Measurements from ENCODE around the gene SEZ6L2.
A peak's percentile ranks its signal among the peaks of the same experiment; 100 is the strongest.
"Not testable (repeated sequence)": the region's sequence is repeated elsewhere in the genome, so short reads cannot be mapped to it uniquely, and the experiment has no call there.

The SEZ6L2 gene

DNA sequence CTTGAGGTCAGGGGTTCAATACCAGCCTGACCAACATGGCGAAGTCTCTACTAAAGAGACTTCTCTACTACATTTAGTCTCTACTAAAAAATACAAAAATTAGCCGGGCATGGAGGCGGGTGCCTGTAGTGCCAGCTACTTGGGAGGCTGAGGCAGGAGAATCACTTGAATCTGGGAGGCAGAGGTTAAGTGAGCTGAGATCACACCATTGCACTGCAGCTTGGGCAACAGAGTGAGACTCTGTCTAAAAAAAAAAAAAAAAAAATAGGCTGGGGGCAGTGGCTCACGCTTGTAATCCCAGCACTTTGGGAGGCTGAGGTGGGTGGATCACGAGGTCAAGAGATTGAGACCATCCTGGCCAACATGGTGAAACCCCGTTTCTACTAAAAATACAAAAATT is 10.5 kb upstream of the SEZ6L2 start:
- DNase-seq = not testable (repeated sequence)

DNA sequence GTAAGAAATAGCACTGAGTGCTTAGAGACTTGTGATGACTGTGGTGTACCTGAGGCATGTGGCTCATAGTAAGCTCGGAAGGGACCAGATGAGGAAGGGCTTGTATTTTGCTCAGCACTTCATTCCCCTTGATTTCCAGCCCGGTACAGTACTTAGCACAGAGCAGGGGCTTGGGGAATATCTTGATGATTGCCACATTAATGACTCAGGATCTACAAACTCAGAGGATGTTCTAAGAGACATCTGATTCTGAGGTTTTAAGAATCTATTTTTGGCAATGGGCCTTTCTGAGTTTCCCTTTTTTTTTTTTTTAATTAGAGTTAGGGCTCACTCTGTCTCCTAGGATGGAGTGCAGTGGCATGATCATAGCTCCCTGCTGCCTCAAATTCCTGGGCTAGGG is 10.0 kb upstream of the SEZ6L2 start:
- DNase-seq = no peak

DNA sequence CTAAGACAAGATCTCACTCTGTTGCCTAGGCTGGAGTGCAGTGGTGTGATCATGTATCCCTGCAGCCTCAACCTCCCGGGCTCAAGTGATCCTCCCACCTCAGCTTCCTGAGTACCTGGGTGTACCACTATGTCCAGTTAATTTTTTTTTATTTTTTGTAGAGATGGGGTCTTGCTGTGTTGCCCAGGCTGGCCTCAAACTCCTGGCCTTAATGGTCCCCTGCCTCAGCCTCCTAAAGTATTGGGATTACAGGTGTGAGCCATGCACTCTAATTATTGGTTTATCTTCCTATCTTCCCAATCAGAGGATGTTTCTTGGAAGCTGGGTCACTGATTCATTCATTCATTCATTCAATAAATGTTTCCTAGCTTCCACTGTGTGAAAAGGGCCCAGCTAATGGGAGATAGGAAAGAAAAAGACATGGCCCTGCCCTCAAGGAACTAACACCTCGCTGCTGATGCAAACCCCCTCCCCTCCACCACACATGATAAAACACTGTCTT is 9.4 kb upstream of the SEZ6L2 start:
- DNase-seq = no peak

DNA sequence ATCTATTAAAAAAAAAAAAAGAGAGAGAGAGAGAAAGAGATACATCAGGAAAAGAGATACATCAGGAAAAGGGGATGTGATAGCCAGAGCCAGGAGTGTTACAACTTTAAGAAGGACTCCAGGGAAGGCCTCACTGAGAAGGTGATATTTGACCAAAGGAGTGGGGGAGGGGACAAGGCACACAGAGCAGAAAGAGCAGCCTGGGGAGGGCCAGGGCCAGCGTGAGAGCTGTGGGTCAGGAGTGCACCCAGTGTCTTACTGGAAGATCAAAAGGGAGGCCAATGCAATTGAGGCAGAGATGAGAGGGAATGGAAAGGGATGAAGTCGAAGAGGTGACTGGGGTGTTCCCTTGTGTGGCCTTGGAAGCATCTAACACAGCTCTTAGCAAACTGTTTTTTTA is 8.6 kb upstream of the SEZ6L2 start:
- no peak for DNase-seq

DNA sequence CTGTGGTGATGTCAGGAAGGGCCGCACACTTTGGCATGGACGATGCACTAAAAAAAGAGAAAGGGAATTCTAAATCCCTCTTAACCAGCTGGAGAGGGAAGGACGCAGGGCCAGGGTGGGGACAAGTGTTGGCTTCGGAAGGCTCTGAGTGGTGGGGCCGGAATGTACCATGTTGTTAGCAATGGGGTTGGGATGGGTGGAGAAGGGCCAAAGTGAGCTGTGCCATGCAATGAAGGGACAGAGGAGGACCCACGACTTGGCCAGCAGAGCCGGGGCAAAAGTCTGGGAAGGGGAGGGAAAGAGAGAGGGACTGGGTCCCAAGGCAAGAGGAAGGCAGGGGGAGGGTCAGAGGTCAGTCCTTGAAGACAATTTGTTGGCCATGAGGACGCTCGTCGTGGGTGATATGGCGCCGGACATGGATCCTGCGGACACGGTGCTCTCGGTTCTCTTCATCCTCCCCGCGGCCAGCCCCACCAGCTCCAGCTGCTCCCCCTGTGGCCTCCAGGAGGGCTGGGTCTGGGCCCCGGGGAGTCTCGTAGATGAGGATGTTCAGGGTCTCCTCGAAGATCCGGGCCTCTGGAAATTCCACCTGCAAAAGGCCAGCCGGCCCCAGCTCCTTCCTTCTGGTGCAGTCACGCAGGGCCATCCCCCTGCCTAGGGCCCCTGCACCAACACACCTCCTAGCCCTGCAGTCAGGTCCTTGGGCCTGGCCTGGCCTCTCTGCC is 7.3 kb upstream of the SEZ6L2 start:
- DNase-seq = no peak

DNA sequence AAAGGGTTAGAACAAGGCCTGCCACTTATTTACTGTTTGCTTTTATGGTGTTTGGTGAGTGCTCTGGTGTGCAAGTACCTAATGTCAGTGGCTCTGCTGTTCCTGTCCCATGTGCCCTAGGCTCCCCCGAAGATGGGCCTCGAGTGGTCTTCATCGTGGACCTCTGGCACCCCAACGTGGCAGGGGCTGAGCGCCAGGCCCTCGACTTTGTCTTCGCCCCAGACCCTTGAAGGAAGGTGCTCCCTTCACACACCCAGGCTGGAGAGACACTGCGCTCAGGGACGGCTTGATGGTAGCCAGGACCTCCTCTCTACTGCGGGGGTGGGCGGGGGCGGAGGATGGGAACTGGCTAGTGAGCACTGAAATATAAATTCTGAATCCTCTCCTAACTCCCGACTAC is 6.3 kb upstream of the SEZ6L2 start:
- no peak for DNase-seq

DNA sequence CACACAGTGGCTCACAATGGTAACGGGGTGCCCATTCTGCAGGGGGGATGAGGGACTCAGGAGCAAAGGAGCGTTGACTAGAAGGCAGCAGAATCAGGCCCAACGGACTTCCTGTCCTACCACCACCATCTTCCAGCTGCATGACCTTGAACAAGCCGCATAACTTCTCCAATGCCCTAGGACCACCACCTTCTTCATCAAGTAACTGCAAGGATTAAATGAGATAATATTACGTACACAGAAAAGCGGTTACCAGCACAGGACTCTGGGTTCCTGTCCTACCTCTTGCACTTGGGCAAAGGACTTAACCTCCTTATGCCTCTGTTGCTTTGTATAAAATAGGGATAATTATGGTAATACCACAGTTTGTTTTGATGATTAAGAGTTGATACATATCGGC is 5.6 kb upstream of the SEZ6L2 start:
- no peak for DNase-seq

DNA sequence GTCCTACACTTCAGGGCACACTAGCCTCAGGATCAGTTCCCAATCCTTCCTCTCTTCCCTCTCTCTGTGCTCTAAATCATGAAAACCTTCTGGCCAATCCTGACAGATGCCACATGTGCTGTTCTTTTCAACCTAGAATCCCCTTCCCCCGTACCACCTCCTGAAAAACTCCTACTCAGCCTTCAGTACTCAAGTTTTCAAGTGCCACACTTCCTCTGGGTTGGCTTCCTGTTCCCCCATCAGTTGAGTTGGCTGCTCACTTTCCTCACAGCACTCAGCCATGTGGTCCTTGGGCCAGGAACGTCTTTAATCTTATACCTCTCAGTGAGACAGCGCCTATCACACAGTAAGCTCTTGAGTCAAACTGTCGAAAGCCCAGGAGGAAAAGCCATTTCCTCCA is 4.2 kb upstream of the SEZ6L2 start:
- DNase-seq = no peak

DNA sequence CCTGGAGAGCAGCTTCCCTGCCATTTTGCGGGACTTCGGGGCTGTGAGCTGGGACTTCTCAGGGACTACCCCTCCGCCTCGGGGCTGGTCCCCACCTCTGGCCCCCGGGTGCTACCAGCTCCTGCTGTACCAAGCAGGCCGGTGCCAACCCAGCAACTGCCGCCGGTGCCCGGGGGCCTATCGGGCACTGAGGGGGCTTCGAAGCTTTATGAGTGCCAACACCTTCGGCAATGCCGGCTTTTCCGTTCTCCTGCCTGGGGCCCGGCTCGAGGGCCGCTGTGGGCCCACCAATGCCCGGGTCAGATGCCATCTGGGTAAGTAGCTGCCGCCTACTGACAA is 2.2 kb upstream of the SEZ6L2 start:
- no peak for DNase-seq

DNA sequence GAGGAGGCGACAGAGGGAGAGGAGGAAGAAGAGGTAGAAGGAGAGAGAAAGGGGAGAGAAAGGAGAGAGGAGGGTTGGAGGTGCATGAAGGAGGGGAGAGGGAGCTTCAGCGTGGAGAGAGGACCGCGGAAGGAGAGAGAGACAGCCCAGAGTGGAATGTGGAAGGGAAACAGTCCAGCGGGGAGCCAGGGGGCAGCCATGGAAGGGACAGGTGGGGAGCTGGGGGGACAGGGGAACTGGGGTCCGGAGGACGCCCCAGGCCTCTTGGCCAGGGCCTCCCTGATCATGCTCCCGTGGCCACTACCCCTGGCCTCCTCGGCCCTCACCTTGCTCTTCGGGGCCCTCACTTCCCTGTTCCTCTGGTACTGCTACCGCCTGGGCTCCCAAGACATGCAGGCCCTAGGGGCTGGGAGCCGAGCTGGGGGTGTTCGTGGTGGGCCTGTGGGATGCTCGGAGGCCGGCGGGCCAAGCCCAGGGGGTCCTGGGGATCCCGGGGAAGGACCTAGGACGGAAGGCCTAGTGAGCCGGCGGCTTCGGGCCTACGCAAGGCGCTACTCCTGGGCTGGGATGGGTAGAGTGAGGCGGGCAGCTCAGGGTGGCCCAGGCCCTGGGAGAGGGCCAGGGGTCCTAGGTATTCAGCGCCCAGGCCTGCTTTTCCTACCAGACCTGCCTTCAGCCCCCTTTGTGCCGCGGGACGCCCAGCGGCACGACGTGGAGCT is 1.7 kb upstream of the SEZ6L2 start:
- DNase-seq = no peak

DNA sequence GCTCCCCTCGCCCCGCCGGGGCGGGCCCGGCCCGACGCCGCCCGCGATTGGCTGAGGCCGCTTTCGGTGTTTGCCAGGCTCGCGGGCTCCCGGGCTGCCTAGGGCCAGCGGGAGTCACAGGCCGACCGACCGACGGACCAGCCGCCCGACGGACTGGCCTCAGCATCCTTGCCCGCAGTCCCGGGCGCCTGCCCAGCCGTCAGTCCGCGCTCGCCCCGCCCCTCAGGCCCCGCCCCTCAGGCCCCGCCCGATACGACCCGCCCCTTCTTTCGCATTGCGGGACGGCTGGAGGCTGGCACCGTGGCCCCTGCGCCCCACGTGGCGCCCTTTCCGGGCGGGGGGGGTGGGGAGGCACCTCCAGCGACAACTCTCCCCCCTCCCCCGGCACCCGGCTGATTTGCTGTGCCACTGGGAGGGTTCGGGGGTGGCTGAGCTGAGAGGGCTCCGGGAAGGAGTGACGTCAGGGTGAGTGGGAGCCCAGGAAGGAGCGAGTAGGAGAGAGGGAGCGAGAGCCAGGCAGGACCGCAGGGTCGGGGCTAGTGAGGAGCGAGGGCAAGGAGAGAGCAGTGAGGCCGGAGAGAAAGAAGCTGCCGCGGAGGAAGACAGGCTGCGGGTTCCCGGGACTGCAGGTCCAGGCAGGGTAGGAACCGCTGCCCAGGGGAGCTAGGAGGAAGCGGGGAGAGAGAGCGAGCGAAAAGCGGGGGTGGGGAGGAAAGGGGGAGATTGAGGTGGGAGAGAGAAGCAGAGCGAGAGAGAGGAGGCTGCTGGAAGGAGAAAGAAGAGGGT is 945 bp upstream of the SEZ6L2 start, which contains the start of gene ASPHD1:
Gene ASPHD1, plus strand, starts transcription at position 387 of the 786 bp plus-strand sequence. CDS start 484 bp downstream, outside the sequence.
- peak; percentile 54 to 75 (median 60) for DNase-seq

DNA sequence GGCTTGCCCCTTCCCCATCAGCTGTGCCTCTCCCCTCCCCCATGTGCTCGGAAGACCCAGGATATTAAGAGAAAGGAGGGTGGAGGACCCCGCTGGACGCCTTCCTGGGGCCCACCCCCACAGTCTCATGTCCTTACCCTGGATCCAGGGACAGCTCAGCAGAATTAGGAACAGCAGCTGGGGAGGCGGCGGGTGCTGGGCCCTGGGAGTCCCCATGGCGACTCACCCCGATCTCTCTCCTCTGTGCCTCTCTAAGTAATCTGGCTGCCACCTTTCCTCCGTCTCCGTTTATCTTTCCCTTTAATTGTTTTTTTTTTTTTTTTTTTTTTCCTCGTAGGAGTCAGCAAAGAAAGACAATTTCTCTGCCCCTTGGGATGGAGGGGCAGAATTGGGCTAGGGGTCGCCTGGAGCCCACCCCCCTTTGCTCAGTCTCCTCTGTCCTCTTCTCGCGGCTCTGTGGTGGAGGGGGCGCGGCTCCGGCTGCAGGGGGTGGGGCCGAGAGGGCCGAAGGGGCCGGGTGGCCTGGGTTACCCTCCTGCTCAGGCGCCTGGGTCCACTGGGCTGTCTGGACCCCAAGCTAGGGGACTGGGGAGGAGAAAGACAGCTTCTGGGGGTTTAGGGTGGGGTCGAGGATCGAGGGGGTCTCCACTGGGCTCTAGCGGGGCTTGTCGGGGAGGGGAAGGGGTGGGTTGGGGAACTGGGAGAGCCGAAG is 390 bp downstream of the SEZ6L2 start:
- DNase-seq = no peak

DNA sequence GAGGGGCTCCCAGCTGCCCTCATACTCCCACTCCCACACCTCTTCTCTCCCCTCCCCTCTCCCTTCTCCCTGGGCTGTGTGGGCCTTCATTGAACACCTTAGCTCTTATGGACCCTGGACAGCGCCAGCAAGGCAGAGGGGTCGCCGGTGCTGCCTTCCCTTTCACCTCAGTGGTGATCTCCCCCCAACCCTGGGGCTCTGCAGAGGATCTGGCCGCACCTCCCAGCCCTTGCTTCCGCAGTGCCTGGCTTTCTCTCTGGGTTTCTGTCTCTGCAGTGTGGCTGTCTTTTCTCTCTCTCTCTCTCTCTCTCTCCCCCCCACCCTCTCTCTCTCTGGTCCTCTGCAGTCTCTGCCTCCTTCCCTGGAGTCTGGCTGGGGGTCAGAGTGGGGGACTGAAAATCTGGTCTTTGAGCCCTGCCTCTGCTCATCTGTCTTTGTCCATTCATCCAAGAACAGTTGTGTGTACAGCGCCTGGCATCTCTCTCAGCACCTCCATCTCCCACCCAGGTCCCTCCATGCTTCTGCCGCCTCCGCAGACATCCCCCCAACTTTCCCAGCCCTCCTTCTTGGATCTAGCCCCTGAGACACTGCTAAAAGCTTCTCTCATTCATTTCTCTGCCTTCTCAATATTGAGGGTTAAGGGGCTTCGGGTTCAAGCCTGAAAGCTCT is 1.1 kb downstream of the SEZ6L2 start:
- DNase-seq = no peak

DNA sequence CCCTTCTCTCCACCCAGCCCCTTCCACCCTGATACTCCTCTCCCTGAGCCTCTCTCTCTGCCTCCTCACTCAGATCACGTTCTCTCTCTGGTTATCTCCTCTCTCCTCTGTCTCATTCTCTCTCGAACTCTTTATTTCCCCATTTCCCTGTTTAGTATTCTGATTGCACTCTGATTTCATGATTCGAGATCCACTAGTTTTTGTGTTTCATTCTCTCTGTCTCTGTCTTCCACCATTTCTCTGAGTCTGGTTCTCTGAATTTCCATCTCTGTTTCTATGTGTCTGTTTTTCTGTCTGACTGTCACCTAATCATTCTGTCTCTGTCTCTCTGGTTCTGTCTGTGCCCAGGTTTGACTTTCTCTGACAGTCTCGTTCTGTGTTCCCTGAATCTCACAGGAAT is 2.0 kb downstream of the SEZ6L2 start:
- DNase-seq = no peak

DNA sequence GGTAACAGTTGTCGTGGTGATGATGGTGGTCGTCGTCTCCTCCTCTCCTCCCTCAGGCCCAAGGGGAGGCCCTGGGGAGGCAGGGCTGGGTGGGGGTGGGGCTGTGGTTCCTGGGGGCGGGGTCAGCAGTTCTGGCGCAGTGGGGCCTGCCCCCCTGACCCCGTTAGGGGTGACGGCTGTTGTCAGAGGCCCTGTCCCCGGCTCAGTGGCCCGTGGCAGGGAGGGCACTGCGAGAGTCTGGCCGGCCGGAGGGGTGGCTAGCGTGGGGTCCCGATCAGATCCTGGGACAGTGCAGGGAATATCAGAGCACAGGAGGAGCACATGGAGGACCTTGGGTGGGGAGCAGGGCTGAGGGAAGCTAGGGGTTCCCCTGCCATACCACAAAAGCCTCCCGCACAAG is 2.5 kb downstream of the SEZ6L2 start:
- DNase-seq = no peak

DNA sequence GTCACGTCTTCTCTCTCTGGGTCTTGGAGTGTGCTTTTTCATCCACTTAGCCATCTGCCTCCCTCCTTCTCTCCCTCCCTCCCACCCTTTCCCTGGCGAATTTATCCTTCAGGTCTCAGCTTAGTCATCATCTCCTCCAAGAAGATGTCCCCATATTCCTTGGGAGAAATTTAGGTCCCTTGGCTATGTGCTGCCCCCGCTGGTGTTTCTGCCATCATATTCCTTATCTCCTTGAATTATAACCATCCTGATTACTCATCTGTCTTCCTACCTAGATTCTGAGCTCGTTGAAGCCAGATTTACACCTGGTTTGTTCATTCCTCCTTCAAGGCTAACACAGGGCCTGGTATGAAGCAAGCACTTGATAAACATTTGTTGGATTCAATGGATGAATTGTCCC is 5.0 kb downstream of the SEZ6L2 start:
- no peak for DNase-seq

DNA sequence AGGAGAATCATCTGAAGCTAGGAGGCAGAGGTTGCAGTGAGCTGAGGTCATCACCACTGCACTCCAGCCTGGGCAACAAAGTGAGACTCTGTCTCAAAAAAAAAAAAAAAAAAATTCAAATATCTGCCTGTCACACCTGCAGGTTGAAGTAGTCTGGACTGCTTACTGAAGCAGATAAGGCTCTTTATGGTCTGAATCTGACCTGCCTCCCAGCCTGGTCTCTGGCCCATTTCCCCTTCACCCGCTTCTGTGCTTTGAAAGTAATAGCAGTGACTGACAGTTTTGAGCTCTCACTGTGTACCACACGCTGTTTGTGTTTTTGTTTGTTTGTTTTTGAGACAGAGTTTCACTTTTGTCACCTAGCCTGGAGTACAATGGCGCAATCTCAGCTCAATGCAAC is 5.8 kb downstream of the SEZ6L2 start:
- DNase-seq = no peak

DNA sequence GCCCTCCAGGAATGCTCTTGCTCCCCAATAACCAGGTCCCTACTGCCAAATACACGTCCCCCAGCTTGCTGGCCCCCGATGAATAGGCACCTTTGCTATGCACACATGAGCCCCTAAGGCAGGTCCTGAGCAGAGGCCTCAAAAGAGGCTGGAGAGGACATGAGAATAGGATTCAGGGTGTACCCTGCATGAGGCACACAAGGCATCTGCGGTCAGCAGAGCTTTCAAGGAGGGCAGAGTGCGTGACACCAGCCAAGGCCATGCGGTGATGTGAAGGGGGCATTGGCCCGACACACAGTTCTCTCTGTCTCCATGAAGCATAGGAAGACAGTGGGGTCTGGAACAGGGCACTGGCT is 6.9 kb downstream of the SEZ6L2 start:
- DNase-seq = no peak

DNA sequence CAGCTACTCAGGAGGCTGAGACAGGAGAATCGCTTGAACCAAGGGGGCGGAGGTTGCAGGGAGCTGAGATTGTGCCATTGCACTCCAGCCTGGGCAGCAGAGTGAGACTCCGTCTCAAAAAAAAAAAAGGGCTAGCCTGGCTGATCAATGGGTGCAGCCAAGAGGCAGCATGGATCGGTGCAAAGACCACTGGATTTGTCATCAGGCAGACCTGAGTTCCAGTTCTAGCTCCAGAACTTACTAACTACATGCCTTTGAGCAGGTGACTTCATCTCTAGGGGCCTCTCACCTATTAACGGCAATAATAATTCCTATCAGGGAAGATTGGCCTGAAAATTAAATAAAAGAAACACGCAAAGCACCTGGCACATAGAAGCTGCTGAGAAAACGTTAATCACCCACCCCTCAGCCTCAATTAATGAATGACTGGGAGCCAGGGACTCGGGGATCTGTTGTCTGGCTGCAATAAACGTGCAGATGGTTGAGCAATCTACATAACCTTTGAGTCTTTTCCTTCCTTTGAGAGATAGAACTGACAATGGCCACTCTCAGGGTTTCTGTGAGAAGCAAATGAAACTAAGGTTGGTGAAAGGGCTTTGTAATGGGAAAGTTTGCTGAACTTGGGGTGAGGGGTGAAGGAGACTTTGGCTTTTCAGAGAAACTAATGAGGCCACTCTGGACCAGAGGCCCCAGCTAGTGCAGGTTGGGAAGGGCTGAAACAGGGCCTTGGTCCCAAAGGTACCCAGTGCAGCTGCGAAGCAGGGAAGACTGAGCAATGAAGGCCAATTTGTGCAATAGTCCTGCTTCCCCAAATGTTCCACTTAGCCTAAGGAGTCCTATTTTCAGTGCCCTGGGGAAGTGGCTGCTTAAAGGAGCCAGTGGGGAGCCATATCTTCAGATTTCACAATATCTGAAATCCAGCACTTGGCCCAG is 7.6 kb downstream of the SEZ6L2 start:
- DNase-seq = no peak

DNA sequence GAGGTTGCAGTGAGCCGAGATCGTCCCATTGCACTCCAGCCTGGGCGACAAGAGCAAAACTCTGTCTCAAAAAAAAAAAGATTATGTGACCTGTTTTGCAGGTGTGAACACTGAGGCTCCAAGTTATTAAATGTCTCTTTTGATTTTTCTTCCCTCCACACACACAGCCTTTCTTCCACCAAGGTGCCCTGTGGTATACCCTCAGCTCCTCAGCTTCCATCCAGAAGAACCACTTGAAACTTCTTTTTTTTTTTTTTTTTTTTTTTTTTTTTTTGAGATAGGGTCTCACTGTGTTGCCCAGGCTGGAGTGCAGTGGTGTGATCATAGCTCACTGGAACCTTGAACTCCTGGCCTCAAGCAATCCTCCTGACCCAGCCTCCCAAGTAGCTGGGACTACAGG is 10.0 kb downstream of the SEZ6L2 start:
- not testable (repeated sequence) for DNase-seq

DNA sequence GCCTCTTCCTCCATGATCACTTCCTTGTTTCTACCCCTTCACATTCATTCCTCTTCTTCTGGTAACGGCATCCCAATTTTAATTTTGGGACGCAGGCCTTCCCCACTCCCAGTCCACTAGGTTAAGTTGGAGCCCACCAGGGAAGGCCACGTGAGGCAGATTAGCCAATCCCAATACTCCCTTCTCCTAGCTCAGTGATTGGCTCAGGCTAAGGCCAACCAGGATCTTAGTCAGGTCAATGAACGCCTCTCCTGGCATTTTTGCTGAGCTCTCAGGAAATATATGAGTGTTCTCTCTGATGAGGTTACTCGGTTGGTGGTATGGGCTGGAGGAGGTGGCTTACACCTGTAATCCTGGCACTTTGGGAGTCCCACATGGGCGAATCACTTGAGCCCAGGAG is 15.4 kb downstream of the SEZ6L2 start:
- DNase-seq = no peak

Data from activated CD4-positive, CD25-positive, alpha-beta regulatory T cell (primary cell).